Trophoblast cell (in vitro differentiated cells and primary cell): ENCODE measurements around the gene ADD1.

Experiments
- DNase-seq, 2 donors: peaks; one replicate each; pipeline ENCODE4 v3.0.0-alpha.2; 2016
- H2AFZ ChIP-seq: 2 replicates; pipeline ENCODE4 v1.6.1; 2013; ENCODE audit warnings: low read length, moderate library complexity, mild to moderate bottlenecking; ENCODE audit not compliant: insufficient read depth, poor library complexity
- H2AK5ac ChIP-seq: 2 replicates; pipeline ENCODE4 v1.6.1; 2013; ENCODE audit warnings: mild to moderate bottlenecking, low read length
- H2BK120ac ChIP-seq: 2 replicates; pipeline ENCODE4 v1.6.1; 2013; ENCODE audit warnings: low read length, mild to moderate bottlenecking, moderate library complexity; ENCODE audit not compliant: insufficient read depth, poor library complexity
- H2BK12ac ChIP-seq: 2 replicates; pipeline ENCODE4 v1.6.1; 2013; ENCODE audit warnings: mild to moderate bottlenecking, low read length, moderate library complexity
- H2BK5ac ChIP-seq: 2 replicates; pipeline ENCODE4 v1.6.1; 2013; ENCODE audit warnings: low read length, low read depth, moderate library complexity, mild to moderate bottlenecking; ENCODE audit not compliant: poor library complexity
- H3K14ac ChIP-seq: 2 replicates; pipeline ENCODE4 v1.6.1; 2013; ENCODE audit warnings: mild to moderate bottlenecking, low read length
- H3K18ac ChIP-seq: 2 replicates; pipeline ENCODE4 v1.6.1; 2013; ENCODE audit warnings: mild to moderate bottlenecking, low read length
- H3K23ac ChIP-seq: 2 replicates; pipeline ENCODE4 v1.6.1; 2013; ENCODE audit warnings: low read length
- H3K27ac ChIP-seq: 2 replicates; pipeline ENCODE4 v1.5.1; 2013; ENCODE audit warnings: low read depth, mild to moderate bottlenecking, inconsistent platforms, low read length, moderate library complexity
- H3K27me3 ChIP-seq: 2 replicates; pipeline ENCODE4 v1.6.1; 2013; ENCODE audit warnings: inconsistent platforms, mild to moderate bottlenecking, low read length, moderate library complexity; ENCODE audit not compliant: insufficient read depth
- H3K36me3 ChIP-seq, 2 experiments: 1 replicate in 1 of 2; 2 replicates in 1 of 2; pipeline ENCODE4 v1.6.1; 2013; ENCODE audit warnings: low read length in 2 of 2, mild to moderate bottlenecking in 2 of 2, moderate library complexity in 1 of 2; ENCODE audit not compliant: insufficient read depth in 2 of 2, control insufficient read depth in 1 of 2
- H3K4ac ChIP-seq: 2 replicates; pipeline ENCODE4 v1.6.1; 2013; ENCODE audit warnings: low read depth, mild to moderate bottlenecking, low read length, moderate library complexity
- H3K4me1 ChIP-seq, 2 experiments: 1 replicate in 1 of 2; 2 replicates in 1 of 2; pipeline ENCODE4 v1.6.1; 2013; ENCODE audit warnings: low read length in 2 of 2, mild to moderate bottlenecking in 2 of 2, moderate library complexity in 1 of 2; ENCODE audit not compliant: insufficient read depth in 2 of 2, control insufficient read depth in 1 of 2
- H3K4me2 ChIP-seq: 2 replicates; pipeline ENCODE4 v1.6.1; 2013; ENCODE audit warnings: inconsistent platforms, mild to moderate bottlenecking, low read length, moderate library complexity
- H3K4me3 ChIP-seq: 2 replicates; pipeline ENCODE4 v1.5.1; 2013; ENCODE audit warnings: mild to moderate bottlenecking, low read depth, low read length, inconsistent platforms
- H3K79me1 ChIP-seq: one replicate; pipeline ENCODE4 v1.6.1; 2013; ENCODE audit warnings: low read length
- H3K79me2 ChIP-seq: 2 replicates; pipeline ENCODE4 v1.6.1; 2013; ENCODE audit warnings: low read length, mild to moderate bottlenecking; ENCODE audit not compliant: control insufficient read depth, insufficient read depth, poor library complexity
- H3K9ac ChIP-seq: 2 replicates; pipeline ENCODE4 v1.6.1; 2013; ENCODE audit warnings: mild to moderate bottlenecking, low read length
- H3K9me3 ChIP-seq: 2 replicates; pipeline ENCODE4 v1.6.1; 2013; ENCODE audit warnings: low read depth, mild to moderate bottlenecking, control low read depth, inconsistent platforms, low read length; ENCODE audit not compliant: insufficient read depth
- H4K12ac ChIP-seq: 2 replicates; pipeline ENCODE4 v1.6.1; 2013; ENCODE audit warnings: low read depth, mild to moderate bottlenecking, low read length, moderate library complexity
- H4K8ac ChIP-seq: 2 replicates; pipeline ENCODE4 v1.6.1; 2013; ENCODE audit warnings: low read depth, mild to moderate bottlenecking, low read length, moderate library complexity
- H4K91ac ChIP-seq: one replicate; pipeline ENCODE4 v1.6.1; 2013; ENCODE audit warnings: low read depth, mild to moderate bottlenecking, low read length, moderate library complexity
- WGBS: extraction: QIAGEN DNeasy Blood & Tissue Kit; methylation state at CpG from one replicate; pipeline ENCODE4 v1.1.7; 2013; ENCODE audit warnings: missing lambda C conversion rate; ENCODE audit not compliant: insufficient read length, insufficient coverage; ENCODE audit errors: extremely low coverage; 5-methylcytosine and 5-hydroxymethylcytosine counted together

The ADD1 gene

GRCh38 chr4:2798399-2799223 lies 45.0 kb upstream of the ADD1 start:
- no peak overlapping the region for H3K27ac ChIP-seq
- H3K4me2 ChIP-seq: no peak overlapping the region
- no peak overlapping the region for H2AK5ac ChIP-seq
- no peak overlapping the region for H3K4me3 ChIP-seq
- H2BK120ac ChIP-seq: no peak overlapping the region
- peaks cover 11% of the 10 kb centered on the region for H3K79me1 ChIP-seq
- H3K36me3 ChIP-seq: no peaks in the 10 kb centered on the region
- H3K79me2 ChIP-seq: no peaks in the 10 kb centered on the region
- no peak overlapping the region for H3K9ac ChIP-seq
- no peak overlapping the region for H3K4ac ChIP-seq
- H3K14ac ChIP-seq: no peak overlapping the region
- H4K91ac ChIP-seq: peak overlapping the region; percentile 16
- peak in 1 of 2 donors; percentile 32 for DNase-seq
- no peak overlapping the region for H4K8ac ChIP-seq
- no peak overlapping the region for H3K18ac ChIP-seq
- no CpG with 5 or more reads among the region's 29 CpGs for WGBS
- H2BK12ac ChIP-seq: no peak overlapping the region
- no peak overlapping the region for H3K23ac ChIP-seq
- no peaks in the 10 kb centered on the region for H3K27me3 ChIP-seq
- no peak overlapping the region for H2AFZ ChIP-seq
- H3K9me3 ChIP-seq: no peaks in the 10 kb centered on the region
- H2BK5ac ChIP-seq: no peak overlapping the region
- no peak overlapping the region for H4K12ac ChIP-seq
- peaks cover 34 to 41% of the 10 kb centered on the region in 2 experiments for H3K4me1 ChIP-seq

DNA sequence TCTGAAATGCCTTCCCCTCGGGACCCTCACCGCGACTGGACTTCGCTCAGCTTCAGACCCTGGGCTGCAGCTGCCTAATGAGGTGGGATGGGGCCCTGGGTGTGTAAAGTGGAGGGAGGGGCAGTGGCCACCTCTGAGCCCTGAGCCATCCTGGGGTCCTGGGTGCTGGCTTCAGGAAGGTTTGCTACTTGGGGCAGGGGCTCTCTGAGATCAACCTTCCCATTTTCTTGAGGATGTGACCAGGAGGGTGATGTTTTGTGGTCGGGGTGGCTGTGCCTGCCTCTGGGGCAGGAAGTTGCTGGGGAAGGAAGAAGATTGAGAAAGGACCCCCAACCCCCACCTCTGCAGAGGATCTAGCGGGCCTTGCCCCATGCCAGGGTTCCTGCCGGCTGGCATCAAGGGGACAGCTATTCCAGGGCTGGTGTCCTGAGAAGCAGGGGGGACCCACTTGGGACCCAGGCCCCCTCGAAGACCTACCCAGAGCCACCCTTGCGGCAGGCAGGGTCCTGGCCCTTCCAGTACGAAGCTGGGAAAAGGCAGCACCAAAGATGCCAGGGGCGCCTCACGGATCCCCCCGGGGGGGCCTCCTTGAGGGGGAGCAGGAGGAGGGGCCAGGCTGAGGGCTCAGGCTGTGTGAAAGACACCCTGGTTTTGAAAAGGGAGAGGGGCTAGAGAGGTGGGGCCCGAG lies 44.3 kb upstream of the ADD1 start:
- Histone ChIP-seq H2BK120ac (no peak overlapping the region), H3K27ac (no peak overlapping the region), H3K14ac (no peak overlapping the region), H3K4ac (no peak overlapping the region), H3K27me3 (no peaks in the 10 kb centered on the region), H3K79me1 (peaks cover 9% of the 10 kb centered on the region), H2AK5ac (no peak overlapping the region), H4K8ac (no peak overlapping the region), H2BK5ac (no peak overlapping the region), H3K4me3 (no peak overlapping the region), H4K91ac (peak overlapping the region; percentile 16), H3K23ac (no peak overlapping the region), H2BK12ac (no peak overlapping the region), H3K9ac (no peak overlapping the region), H3K79me2 (no peaks in the 10 kb centered on the region), H2AFZ (no peak overlapping the region), H3K36me3 (no peaks in the 10 kb centered on the region), H4K12ac (no peak overlapping the region), H3K4me2 (no peak overlapping the region), H3K18ac (no peak overlapping the region), H3K9me3 (no peaks in the 10 kb centered on the region), H3K4me1 (peaks cover 31 to 34% of the 10 kb centered on the region in 2 experiments)
- WGBS: no CpG with 5 or more reads among the region's 14 CpGs
- no peak for DNase-seq

GRCh38 chr4:2799971-2800690 lies 43.5 kb upstream of the ADD1 start:
- Histone ChIP-seq H3K36me3 (no peaks in the 10 kb centered on the region), H3K4me1 (peaks cover 23 to 27% of the 10 kb centered on the region in 2 experiments), H3K79me1 (peaks cover 2% of the 10 kb centered on the region), H3K9me3 (no peaks in the 10 kb centered on the region), H4K8ac (no peak overlapping the region), H2BK120ac (no peak overlapping the region), H3K79me2 (no peaks in the 10 kb centered on the region), H3K27me3 (no peaks in the 10 kb centered on the region), H3K27ac (no peak overlapping the region), H3K14ac (no peak overlapping the region), H3K23ac (no peak overlapping the region), H2BK12ac (no peak overlapping the region), H3K4me2 (no peak overlapping the region), H3K9ac (no peak overlapping the region), H3K4ac (no peak overlapping the region), H4K12ac (no peak overlapping the region), H4K91ac (no peak overlapping the region), H2AK5ac (no peak overlapping the region), H2BK5ac (no peak overlapping the region), H2AFZ (no peak overlapping the region), H3K4me3 (no peak overlapping the region), H3K18ac (no peak overlapping the region)
- DNase-seq: no peak
- WGBS: no CpG with 5 or more reads among the region's 23 CpGs

DNA sequence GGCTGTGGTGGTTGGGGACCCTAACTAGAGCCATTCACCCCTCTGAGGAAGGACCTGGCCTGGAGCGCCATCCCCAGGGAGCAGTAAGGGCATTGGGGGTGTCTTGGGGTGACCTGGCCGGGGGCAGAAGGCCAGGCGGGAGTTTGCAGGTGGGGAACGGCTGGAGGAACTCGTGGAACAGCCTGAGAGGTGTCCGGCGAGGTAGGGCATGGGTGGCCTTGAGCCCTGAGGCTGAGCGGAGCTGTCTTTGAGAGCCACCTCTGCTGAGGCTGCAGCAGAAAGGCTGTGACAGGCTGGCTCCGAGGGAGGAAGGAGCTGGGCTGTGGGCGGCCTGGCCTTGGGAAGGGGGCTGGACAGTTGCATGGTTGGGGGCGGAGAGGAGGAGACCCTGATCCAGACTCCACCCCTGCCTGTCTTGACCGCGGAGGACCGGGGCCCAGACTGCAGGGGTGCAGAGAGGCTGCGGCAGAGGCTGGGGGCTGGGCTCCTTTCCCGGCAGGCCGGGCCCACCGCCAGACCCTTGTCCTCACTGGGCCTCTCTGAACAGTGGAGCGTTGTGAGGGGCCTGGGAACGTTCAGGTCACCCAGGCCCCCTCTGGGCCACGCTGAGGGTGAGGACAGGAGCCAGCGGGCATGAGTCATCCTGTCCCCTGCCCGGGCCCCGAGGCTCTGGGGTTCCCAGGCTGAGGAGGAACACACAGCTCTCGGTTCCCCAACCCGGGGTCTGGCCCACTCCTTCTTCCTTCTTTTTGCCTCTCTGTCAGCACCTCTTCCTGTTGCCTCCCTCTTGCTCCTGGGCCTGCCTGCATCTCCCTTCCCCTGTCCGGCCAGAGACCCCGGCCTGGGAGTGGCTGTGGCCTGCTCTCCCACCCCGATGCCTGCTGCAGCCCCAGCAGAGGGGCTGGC lies 42.7 kb upstream of the ADD1 start:
- Histone ChIP-seq H3K4me3 (no peak overlapping the region), H4K8ac (peak overlapping the region; percentile 44), H3K23ac (no peak overlapping the region), H2BK12ac (peak overlapping the region; percentile 25), H2BK5ac (peak overlapping the region; percentile 53), H4K12ac (peak overlapping the region; percentile 59), H4K91ac (peak overlapping the region; percentile 1), H3K79me2 (no peaks in the 10 kb centered on the region), H2BK120ac (no peak overlapping the region), H3K14ac (no peak overlapping the region), H3K18ac (no peak overlapping the region), H3K79me1 (peaks cover 2% of the 10 kb centered on the region), H3K4me1 (peaks cover 20% of the 10 kb centered on the region in 2 experiments), H2AK5ac (no peak overlapping the region), H3K9ac (no peak overlapping the region), H3K36me3 (no peaks in the 10 kb centered on the region), H2AFZ (peak overlapping the region; percentile 2), H3K9me3 (no peaks in the 10 kb centered on the region), H3K4ac (peak overlapping the region; percentile 12), H3K27me3 (no peaks in the 10 kb centered on the region), H3K4me2 (peak overlapping the region; percentile 4), H3K27ac (peak overlapping the region; percentile 5)
- WGBS: no CpG with 5 or more reads among the region's 29 CpGs
- peak; percentile 38 to 44 for DNase-seq
